Dermis blood vessel endothelial cell (primary cell): ENCODE data around the gene C19orf25. TPM values are rescaled to one million over a fixed set of nuclear protein-coding genes. Genes with fewer than 3 reads are reported as not detected.
"Not testable (repeated sequence)": the region's sequence is repeated elsewhere in the genome, so short reads cannot be mapped to it uniquely, and the experiment has no call there.

ENCODE experiments used
- DNase-seq: peaks from one replicate; pipeline ENCODE4 v3.0.0; 2010
- total RNA-seq: library from RNA; depleted of rRNA; stranded (reverse); fragments of >200 nt; gene quantifications from 2 replicates; pipeline ENCODE4 v1.2.3, GENCODE V29; 2014

The C19orf25 gene
- total RNA-seq, 1 donor from 2014 or later = 28.1 TPM

DNA sequence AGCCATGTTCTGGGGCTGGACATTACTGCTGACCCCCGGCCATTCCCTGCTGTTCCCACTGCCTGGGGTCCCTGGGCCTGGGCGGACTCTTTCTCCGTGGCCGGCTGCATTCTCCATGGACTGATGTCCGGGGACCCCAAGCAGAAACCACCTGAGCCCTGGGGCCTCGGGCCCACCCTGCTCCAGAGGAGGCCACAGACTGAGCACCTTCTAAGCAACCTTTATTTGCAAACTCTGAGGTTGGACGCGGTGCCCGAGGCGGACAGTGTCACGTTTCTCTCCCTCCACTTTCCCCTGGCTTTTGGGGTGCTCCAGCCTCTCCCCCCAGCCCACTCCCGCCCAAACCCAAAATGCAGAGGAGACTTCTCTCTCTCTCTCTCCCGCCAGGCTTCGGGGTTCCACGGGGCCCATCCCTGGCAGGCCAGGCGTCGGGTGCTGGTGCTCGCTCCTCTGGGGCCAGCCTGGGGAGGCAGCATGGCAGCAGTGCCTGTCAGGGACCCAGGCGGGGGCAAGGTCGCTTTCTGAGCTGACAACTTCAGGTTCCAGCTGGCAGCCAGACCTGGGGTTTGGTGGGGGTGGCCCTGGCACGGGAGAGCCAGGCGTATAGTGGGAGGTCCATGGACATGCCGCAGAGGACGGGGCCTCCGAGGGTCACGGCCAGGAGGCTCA, 2.3 kb upstream of the C19orf25 start:
- no peak for DNase-seq

DNA sequence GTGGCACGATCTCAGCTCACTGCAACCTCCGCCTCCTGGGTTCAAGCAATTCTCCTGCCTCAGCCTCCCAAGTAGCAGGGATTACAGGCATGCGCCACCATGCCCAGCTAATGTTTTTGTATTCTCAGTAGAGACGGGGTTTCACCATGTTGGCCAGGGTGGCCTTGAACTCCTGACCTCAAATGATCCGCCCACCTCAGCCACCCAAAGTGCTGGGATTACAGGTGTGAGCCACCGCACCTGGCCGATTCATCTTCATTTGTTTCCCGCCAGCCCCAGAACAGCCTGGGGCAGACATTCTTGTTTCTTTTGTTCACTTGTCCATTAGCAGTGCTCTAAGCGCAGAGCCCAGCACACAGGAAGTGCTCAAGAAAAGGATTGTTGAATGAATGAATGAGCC, 2.0 kb downstream of the C19orf25 start:
- not testable (repeated sequence) for DNase-seq

DNA sequence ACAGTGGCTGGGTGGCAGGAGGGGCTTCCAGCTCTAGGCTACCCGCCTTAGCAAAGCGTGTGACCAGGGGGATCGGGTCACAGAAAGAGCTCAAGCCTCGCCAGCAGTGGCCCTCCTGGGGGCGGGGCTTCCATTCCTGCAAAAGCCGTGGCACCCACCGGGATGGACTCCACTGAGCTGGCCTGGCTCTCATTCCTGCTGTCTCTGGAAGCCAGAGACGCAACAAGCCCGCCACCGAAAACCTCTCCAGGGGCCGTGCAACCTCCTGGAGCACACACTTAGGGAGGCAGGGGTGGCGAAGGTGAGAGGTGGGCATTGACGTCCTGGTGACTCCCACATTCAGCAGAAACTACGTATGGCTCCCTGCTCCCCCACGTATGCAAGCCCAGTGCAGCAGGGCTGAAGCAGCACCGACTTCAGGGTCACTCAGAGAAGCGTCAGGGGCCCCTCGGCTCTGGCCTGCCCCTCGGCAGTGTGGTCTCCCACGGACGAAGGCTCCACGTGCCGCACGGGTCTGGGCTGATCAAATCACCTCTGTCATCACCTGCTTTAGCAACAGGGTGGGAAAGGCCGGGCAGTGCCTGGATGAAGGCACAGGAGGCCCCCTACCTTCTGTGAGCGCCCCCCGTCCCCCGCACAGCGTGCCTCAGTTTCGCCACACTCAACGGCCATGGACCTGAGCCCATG, 3.1 kb downstream of the C19orf25 start:
- DNase-seq = no peak

DNA sequence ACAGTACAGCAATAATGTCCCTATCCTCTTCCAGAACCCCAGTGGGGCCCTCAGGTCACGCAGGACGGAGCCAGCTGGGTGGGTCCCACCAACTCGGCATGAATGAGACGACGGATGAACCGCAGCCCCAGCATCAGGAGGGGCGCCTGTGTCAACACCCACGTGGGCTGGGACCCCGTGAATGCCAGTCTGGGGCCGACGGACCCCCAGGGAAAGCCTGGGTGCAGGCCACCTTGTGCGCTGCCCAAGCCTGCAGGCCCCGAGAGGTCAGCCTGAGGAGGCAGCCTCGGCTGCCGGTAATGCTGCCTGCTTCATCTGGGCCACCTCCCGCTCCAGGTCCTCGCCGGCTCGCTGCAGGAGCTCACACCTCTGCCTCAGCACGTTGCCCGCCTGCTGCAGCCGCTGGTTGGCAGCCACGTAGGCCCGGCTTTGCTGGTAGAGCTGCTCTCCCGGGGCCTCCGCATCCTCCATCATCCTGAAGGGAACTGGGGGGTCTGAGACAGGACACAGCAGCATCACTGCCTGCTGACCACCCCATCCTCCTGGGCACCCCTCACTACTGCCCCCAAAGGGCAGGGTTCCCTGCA, 4.2 kb downstream of the C19orf25 start:
- no peak for DNase-seq

DNA sequence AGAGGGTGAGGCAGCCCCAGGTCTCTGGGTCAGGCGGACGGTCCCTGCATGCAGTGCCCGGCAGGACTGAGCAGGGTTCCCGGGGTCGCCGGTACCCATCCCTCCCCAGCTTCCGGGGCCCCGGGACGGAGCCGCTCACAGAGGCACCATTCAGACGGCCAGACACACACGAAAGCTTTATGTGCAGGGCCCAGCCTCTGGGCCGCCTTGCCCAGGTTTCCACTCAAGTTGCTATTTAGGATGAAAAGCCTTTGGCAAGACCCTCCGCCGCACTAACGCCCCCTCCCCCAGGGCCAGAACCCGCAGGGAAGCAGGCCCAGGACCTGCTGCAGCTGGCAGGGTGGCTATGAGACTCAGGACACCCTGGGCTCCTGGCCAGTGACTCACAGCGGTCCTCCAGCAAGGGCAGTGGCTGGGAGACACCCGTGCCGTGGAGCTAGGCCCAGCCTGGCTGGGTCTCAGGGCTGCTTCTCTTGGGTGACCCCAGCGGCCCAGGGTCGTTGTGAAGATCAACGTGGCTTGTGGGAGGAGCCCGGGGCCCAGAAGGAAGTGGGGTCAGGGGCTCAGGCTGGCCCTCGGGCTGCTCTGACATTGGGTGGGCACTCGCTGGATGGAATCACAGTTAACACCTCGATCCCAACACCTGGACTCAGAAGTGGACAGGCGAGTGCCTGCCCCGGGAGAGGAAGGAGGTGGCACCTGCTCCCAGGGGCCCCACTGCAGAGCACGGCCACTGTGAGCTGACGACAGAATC, 4.8 kb downstream of the C19orf25 start:
- no peak for DNase-seq

DNA sequence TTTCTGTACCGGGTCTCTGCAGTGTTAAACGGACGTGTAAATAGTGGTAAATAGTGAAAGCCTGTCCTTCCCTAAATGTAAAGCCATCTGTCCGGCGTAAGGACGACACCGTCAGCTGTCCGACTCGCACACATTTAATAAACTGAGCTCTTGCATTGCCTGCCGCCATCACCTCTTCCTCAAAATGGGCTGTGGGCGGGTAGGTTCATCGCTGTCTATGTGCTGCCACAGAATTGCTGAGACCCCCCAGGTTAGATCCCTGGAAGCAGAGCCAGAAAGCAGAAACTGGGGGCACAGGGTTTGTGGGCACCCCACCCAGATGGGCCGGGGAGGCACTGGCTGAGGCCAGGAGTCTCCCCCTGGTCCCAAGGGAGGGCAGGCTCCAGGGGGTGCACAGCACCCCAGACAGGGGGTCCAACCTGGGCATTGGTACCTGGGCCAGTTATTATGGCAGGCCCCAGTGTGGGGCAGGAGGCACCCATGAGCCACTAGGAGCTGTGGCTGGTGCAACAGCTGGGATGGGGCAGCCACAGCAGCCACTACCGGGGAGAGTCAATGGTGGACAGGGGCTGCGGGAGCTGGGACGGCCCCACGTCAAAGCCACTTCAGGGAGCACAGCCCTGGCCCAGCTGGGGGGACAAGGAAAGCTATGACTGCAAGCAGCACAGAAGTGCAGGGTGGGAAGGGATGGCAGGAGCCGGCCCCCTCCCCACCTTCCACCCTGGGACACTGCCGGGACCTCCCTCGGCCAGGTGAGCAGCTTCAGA, 5.7 kb downstream of the C19orf25 start:
- DNase-seq = no peak

DNA sequence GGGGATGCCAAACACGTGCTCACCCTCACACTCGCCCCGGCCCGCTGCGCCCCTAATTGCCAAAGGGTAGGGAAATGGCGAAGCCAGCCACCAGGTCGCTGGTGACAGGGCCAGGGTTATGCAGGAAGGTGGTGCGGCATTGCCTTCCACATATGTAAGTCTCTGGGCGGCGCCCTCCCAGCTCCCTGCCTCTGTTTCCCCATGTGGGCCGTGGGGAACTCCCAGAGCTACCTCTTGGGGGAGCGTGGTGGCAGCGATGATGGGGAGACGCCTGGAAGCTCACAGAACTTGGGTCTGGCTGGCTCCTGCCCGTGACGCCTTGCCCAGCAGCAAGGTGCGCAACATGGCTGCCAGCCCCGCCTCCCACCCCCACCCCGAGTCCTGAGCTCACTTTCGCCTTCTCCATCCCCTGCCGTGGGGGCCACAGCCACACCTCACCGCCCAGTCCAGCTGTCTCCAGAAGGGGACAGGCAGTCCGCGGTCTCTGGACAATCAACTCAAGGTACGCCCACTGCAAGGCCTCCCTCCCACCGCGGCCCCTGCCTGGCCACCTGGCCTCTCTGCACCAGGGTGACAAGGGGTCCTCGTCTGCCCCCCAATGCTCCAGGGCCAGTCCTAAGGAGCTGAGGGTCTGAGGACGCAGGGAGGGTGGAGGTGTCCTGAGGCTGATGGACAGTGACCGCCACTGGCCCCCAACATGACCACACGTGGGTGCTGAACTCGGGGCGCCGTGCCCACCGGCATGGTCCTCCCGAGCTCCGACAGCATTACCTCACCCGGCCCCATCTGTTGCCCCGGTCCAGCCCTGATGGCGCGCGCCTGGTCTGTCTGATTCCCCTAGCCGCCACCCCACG, 6.6 kb downstream of the C19orf25 start:
- no peak for DNase-seq

DNA sequence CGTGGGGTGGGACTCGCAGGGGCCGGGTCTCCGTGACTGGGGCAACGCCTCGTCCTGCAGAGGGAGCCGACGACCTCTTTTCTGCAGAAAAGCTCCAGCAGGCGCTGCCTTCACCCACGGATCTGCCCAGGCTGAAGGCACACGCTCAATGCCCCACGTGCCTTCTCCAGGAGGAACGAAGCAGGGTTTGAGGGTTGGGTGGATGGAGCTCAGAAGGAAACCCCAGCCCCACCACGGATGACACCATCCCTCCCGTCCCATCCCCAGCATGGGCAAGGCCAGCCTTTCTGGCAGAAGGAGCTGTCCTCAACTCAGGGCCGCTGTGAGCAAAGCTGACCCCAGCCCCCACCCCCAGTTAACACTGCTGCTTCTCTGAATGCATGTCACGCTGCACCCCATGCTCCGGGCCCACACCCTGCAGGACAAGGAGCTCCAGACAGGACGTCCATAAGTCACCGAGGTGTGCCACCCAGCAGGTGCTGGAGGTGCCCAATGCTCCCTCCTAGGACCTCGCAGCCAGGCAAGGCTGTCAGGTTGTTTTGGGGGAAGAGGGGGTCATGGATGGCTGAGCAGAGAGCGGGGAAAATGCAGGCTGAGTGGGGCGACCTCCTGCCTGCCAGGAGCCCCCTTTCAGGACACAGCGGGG, 7.4 kb downstream of the C19orf25 start:
- DNase-seq = no peak

DNA sequence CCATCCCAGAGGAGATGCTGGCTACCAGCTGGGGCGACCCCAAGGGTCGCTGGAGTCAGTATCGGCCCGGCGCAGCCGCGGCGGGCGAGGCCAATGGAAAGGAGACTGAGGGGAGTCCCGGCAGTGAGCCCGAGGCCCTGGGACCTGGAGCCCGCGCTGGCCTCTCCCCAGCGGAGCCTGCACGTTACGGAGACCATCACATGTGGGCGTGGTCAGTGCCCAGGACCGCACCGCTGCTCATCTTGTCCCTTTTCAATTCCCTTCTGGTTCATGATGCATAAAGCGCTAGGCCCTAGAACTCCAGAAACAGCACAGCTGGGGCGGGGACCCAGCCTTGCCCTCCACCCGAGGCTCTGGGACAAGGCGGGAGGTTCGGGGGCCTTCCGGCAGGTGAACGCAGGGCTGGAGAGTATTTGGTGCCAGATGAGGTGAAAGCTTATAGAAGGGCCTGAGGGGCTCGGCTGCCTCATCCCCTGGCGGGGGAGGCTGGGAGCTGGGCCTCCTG, 8.0 kb downstream of the C19orf25 start:
- DNase-seq = no peak

DNA sequence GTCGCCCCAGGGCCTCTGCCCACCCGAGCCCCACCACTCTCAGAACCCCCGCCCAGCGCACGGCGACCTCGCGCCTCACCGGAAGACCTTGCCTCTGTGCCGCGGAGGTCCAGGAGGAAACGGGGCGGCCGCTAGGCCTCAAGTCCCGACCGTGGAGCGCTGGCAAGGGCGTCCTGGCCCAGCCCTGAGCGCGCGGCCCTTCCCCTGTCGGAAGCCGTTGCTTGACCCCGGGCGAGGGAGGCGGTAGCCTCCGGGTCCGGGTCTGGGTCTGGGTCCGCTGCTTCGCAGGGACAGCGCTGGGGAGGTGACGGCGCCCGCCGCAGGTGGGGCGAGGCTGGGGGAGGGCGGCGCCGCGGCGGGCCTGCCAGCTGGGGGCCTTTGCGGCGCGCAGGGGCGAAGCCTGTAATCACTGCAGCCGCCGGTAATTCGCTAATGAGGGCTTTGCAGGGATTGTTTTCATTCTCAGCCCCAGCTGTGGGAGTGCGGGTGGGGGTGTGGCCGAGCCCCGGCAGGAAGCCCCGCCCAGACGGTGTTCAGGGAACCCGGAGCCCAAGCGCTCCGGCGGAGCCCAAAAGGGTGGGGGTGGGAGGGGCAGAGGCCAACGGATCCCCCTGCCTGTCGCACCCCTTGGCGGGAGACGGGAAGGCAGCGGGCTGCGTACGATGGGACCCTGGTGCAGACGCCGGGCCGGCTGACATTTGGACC, 8.6 kb downstream of the C19orf25 start:
- DNase-seq = no peak

DNA sequence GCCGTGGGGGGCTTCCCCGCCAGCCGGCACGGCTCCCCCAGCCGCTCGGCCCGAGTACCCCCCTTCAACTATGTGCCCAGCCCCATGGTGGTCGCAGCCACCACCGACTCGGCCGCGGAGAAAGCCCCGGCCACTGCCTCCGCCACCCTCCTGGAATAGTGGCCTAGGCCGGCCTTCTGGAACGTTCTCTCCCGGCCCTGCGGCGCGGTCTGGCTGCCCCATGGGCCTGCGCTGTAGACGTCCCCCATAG, 9.0 kb downstream of the C19orf25 start:
- no peak for DNase-seq

DNA sequence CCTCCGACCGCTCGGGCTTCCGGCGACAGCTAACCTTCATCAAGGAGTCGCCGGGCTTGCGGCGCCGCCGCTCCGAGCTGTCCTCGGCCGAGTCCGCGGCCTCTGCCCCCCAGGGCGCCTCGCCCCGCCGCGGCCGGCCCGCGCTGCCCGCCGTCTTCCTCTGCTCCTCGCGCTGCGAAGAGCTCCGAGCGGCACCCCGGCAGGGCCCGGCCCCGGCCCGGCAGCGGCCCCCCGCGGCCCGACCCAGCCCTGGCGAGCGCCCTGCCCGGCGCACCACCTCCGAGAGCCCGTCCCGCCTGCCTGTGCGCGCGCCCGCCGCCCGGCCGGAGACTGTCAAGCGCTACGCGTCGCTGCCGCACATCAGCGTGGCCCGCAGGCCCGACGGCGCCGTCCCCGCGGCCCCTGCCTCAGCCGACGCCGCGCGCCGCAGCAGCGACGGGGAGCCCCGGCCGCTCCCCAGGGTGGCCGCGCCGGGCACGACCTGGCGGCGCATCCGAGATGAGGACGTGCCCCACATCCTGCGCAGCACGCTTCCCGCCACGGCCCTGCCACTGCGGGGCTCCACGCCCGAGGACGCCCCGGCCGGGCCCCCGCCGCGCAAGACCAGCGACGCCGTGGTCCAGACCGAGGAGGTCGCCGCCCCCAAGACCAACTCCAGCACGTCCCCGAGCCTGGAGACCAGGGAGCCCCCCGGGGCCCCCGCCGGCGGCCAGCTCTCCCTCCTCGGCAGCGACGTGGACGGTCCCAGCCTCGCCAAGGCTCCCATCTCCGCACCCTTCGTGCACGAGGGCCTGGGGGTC, 9.6 kb downstream of the C19orf25 start:
- no peak for DNase-seq

DNA sequence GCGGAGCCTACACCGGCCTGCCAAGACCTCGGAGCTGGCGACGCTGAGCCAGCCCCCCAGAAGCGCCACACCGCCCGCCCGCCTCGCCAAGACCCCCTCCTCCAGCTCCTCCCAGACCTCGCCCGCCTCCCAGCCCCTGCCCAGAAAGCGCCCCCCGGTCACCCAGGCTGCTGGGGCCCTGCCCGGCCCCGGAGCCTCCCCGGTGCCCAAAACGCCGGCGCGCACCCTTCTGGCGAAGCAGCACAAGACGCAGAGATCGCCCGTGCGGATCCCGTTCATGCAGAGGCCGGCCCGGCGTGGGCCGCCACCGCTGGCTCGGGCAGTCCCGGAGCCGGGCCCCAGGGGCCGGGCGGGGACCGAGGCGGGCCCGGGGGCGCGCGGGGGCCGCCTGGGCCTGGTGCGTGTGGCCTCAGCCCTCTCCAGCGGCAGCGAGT, 10.2 kb downstream of the C19orf25 start:
- peak; percentile 41 for DNase-seq

DNA sequence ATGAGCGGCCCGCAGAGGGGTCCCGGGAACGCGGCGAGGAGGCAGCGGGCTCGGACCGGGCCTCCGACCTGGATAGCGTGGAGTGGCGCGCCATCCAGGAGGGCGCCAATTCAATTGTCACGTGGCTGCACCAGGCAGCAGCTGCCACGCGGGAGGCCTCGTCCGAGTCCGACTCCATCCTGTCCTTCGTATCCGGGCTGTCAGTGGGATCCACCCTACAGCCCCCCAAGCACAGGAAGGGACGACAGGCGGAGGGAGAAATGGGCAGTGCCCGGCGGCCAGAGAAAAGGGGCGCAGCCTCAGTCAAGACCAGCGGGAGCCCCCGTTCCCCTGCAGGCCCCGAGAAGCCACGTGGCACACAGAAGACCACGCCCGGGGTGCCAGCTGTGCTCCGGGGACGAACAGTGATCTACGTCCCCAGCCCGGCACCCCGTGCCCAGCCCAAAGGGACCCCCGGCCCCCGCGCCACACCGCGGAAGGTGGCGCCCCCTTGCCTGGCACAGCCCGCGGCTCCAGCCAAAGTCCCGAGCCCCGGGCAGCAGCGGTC, 10.7 kb downstream of the C19orf25 start:
- no peak for DNase-seq

DNA sequence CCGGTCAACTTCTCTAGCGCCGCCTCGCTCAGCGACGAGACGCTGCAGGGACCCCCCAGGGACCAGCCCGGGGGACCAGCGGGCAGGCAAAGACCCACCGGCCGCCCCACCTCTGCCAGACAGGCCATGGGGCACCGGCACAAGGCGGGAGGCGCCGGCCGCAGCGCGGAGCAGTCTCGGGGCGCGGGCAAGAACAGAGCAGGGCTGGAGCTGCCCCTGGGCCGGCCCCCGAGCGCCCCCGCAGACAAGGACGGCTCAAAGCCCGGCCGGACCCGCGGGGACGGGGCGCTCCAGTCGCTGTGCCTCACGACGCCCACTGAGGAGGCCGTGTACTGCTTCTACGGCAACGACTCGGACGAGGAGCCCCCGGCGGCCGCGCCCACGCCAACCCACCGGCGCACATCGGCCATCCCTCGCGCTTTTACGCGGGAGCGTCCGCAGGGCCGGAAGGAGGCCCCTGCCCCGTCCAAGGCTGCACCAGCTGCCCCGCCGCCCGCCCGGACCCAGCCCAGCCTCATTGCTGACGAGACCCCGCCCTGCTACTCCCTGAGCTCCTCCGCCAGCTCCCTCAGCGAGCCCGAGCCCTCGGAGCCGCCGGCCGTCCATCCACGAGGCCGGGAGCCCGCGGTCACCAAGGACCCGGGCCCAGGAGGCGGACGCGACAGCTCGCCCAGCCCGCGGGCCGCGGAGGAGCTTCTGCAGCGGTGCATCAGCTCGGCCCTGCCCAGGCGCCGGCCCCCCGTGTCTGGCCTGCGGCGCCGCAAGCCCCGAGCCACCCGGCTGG, 11.3 kb downstream of the C19orf25 start:
- DNase-seq = no peak

DNA sequence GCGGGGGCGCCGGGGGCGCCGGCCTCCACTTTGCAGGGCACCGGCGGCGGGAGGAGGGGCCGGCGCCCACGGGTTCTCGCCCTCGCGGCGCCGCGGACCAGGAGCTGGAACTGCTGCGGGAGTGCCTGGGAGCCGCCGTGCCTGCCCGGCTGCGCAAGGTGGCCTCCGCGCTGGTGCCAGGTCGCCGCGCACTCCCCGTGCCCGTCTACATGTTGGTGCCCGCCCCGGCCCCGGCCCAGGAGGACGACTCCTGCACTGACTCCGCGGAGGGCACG, 11.9 kb downstream of the C19orf25 start:
- DNase-seq = no peak

DNA sequence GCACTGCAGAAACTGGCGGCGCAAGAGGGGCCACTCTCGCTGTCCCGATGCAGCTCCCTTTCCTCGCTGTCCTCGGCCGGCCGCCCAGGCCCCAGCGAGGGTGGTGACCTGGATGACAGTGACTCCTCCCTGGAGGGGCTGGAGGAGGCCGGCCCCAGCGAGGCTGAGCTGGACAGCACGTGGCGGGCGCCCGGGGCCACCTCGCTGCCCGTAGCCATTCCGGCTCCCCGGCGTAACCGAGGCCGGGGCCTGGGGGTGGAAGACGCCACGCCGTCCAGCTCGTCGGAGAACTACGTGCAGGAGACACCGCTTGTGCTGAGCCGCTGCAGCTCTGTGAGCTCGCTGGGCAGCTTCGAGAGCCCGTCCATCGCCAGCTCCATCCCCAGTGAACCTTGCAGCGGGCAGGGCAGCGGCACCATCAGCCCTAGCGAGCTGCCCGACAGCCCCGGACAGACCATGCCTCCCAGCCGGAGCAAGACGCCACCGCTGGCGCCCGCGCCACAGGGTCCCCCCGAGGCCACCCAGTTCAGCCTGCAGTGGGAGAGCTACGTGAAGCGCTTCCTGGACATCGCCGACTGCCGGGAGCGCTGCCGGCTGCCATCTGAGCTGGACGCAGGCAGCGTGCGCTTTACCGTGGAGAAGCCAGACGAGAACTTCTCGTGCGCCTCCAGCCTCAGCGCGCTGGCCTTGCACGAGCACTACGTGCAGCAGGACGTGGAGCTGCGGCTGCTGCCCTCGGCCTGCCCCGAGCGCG, 12.4 kb downstream of the C19orf25 start:
- no peak for DNase-seq

DNA sequence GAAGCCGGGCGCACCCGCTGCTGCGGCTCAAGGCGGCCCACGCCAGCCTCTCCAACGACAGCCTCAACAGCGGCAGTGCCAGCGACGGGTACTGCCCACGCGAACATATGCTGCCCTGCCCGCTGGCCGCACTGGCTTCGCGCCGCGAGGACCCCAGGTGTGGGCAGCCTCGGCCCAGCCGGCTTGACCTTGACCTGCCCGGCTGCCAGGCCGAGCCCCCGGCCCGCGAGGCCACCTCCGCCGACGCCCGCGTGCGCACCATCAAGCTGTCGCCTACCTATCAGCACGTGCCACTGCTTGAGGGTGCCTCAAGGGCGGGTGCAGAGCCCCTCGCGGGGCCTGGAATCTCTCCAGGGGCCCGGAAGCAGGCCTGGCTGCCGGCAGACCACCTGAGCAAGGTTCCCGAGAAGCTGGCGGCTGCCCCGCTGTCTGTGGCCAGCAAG, 13.0 kb downstream of the C19orf25 start:
- DNase-seq = no peak
